Measurements from ENCODE around the gene FNIP2.

GRCh38 chr4:158894826-158895225 is 126.0 kb downstream of the FNIP2 start:
- TF ChIP-seq CTCF (conservative IDR thresholded peaks at IDR 0.05; ENCODE audit: low read length) (no peak), EZH2phosphoT487 (IDR thresholded peaks at IDR 0.05; ENCODE audit: borderline replicate concordance, low read depth, low read length) (no peak)

Data from OCI-LY7 (cell line).